GM18511 (cell line): ENCODE measurements around the gene PPP1CA.

Experiments used
- ATAC-seq: cut with Tn5 transposase; IDR thresholded peaks from one replicate; pipeline ENCODE4 v1.9.1; 2021; ENCODE audit warnings: mild to moderate bottlenecking, moderate library complexity; ENCODE audit not compliant: unreplicated experiment

PPP1CA gene

GRCh38 chr11:67370351-67371076 is 31.1 kb downstream of the PPP1CA start:
- ATAC-seq: no peak

- ATAC-seq: no peak
These were observed 31.8 kb downstream of the PPP1CA start for GRCh38 chr11:67369801-67370284.

GRCh38 chr11:67369275-67369674 is 32.4 kb downstream of the PPP1CA start:
- no peak for ATAC-seq

- no peak for ATAC-seq
These were observed 33.0 kb downstream of the PPP1CA start for GRCh38 chr11:67368621-67369020.

- ATAC-seq: no peak
These were observed 33.9 kb downstream of the PPP1CA start for GRCh38 chr11:67367761-67368227.

GRCh38 chr11:67366961-67367760 is 34.5 kb downstream of the PPP1CA start:
- ATAC-seq: no peak

- no peak for ATAC-seq
These were observed 35.1 kb downstream of the PPP1CA start for GRCh38 chr11:67366546-67366945.

GRCh38 chr11:67365736-67366444 is 35.8 kb downstream of the PPP1CA start:
- no peak for ATAC-seq

GRCh38 chr11:67364783-67365722 is 36.6 kb downstream of the PPP1CA start:
- no peak for ATAC-seq

GRCh38 chr11:67364169-67364568 is 37.5 kb downstream of the PPP1CA start:
- no peak for ATAC-seq

- no peak for ATAC-seq
These were observed 43.6 kb downstream of the PPP1CA start for GRCh38 chr11:67357831-67358670.

- no peak for ATAC-seq
These were observed 44.6 kb downstream of the PPP1CA start for GRCh38 chr11:67356864-67357561.

GRCh38 chr11:67356387-67356863 is 45.2 kb downstream of the PPP1CA start:
- ATAC-seq: no peak

- ATAC-seq: no peak
These were observed 45.8 kb downstream of the PPP1CA start for GRCh38 chr11:67355794-67356386.

- ATAC-seq: no peak
These were observed 46.5 kb downstream of the PPP1CA start for GRCh38 chr11:67355023-67355793.

- no peak for ATAC-seq
These were observed 47.3 kb downstream of the PPP1CA start for GRCh38 chr11:67354075-67355022.
